ENCODE data around the gene DNER.
"Not testable (repeated sequence)": the region's sequence is repeated elsewhere in the genome, so short reads cannot be mapped to it uniquely, and the experiment has no call there.

DNER gene

GRCh38 chr2:229714080-229714735 is at the start of gene DNER:
Gene DNER (minus strand): TSS chr2:229714555. CDS start chr2:229714423, 132 bp downstream.
- DNase-seq, result peak; percentile 43 to 67

- DNase-seq, result no peak
Measured at GRCh38 chr2:229761663-229762062, 47.3 kb upstream of the DNER start.

- DNase-seq, result not testable (repeated sequence)
Measured at GRCh38 chr2:229757462-229757861, 43.1 kb upstream of the DNER start.

GRCh38 chr2:229752970-229753729 is 38.8 kb upstream of the DNER start:
- DNase-seq, result no peak

- DNase-seq, result no peak
Measured at GRCh38 chr2:229749779-229750178, 35.4 kb upstream of the DNER start.

GRCh38 chr2:229748950-229749349 is 34.6 kb upstream of the DNER start:
- DNase-seq, result no peak

- DNase-seq, result not testable (repeated sequence)
Measured at GRCh38 chr2:229742691-229743090, 28.3 kb upstream of the DNER start.

- no peak for DNase-seq
Measured at GRCh38 chr2:229740279-229740678, 25.9 kb upstream of the DNER start.

- DNase-seq, result no peak
Measured at GRCh38 chr2:229738024-229738625, 23.8 kb upstream of the DNER start.

GRCh38 chr2:229734410-229734809 is 20.1 kb upstream of the DNER start:
- no peak for DNase-seq

GRCh38 chr2:229733611-229734245 is 19.4 kb upstream of the DNER start:
- no peak for DNase-seq

GRCh38 chr2:229732897-229733296 is 18.5 kb upstream of the DNER start:
- DNase-seq, result no peak

- DNase-seq, result no peak
Measured at GRCh38 chr2:229731916-229732315, 17.6 kb upstream of the DNER start.

- DNase-seq, result no peak
Measured at GRCh38 chr2:229731363-229731762, 17.0 kb upstream of the DNER start.

GRCh38 chr2:229728370-229728769 is 14.0 kb upstream of the DNER start:
- DNase-seq, result no peak

GRCh38 chr2:229726643-229727042 is 12.3 kb upstream of the DNER start:
- no peak for DNase-seq

- no peak for DNase-seq
Measured at GRCh38 chr2:229725716-229726574, 11.6 kb upstream of the DNER start.

- DNase-seq, result not testable (repeated sequence)
Measured at GRCh38 chr2:229723192-229723591, 8.8 kb upstream of the DNER start.

GRCh38 chr2:229719926-229720647 is 5.7 kb upstream of the DNER start:
- DNase-seq, result no peak

- no peak for DNase-seq
Measured at GRCh38 chr2:229718057-229718456, 3.7 kb upstream of the DNER start.

- DNase-seq, result peak; percentile 31 to 35
Measured at GRCh38 chr2:229715895-229716507, 1.6 kb upstream of the DNER start.
